H1 (cell line): Measurements from ENCODE around the gene RGS14.

Experiments
- ATF2 ChIP-seq: IDR thresholded peaks from 2 replicates; pipeline ENCODE4 v1.6.1; 2012; ENCODE audit warnings: low read length, inconsistent platforms
- CTCF ChIP-seq, 3 experiments: IDR thresholded peaks; 1 replicate in 2 of 3; 2 replicates in 1 of 3; pipeline versions ENCODE4 v1.5.1 to v1.6.1; 2011; ENCODE audit warnings: low read length in 3 of 3, mild to moderate bottlenecking in 3 of 3, inconsistent platforms in 2 of 3, low read depth in 1 of 3, moderate library complexity in 1 of 3; ENCODE audit not compliant: insufficient read depth in 1 of 3; ENCODE audit errors: control extremely low read depth in 1 of 3
- POLR2A ChIP-seq, 2 experiments: IDR thresholded peaks; 1 replicate in 1 of 2; 2 replicates in 1 of 2; pipeline ENCODE4 v1.6.1; 2011; ENCODE audit warnings: low read depth in 2 of 2, low read length in 2 of 2, mild to moderate bottlenecking in 2 of 2; ENCODE audit errors: control extremely low read depth in 1 of 2
- TAF1 ChIP-seq: IDR thresholded peaks from 2 replicates; pipeline ENCODE4 v1.6.1; 2011; ENCODE audit warnings: mild to moderate bottlenecking, low read depth, low read length

- TF ChIP-seq ATF2 (no peak), POLR2A (IDR thresholded peaks at IDR 0.05; ENCODE audit: control extremely low read depth in 1 of 2, low read depth in 2 of 2, low read length in 2 of 2) (no peak), TAF1 (no peak), CTCF (IDR thresholded peaks at IDR 0.05; ENCODE audit: control extremely low read depth in 1 of 3, insufficient read depth in 1 of 3, low read depth in 1 of 3, low read length in 3 of 3) (no peak)
Measured at GRCh38 chr5:177397875-177398390, 40.2 kb downstream of the RGS14 start.
